ENCODE results near the gene DHH. TPM values are rescaled to one million over a fixed set of nuclear protein-coding genes. Genes with fewer than 3 reads are reported as not detected.
"Not testable (repeated sequence)": the region's sequence is repeated elsewhere in the genome, so short reads cannot be mapped to it uniquely, and the experiment has no call there.

The DHH gene
- total RNA-seq, 1 donor from 2014 or later = 0.10 TPM

DNA sequence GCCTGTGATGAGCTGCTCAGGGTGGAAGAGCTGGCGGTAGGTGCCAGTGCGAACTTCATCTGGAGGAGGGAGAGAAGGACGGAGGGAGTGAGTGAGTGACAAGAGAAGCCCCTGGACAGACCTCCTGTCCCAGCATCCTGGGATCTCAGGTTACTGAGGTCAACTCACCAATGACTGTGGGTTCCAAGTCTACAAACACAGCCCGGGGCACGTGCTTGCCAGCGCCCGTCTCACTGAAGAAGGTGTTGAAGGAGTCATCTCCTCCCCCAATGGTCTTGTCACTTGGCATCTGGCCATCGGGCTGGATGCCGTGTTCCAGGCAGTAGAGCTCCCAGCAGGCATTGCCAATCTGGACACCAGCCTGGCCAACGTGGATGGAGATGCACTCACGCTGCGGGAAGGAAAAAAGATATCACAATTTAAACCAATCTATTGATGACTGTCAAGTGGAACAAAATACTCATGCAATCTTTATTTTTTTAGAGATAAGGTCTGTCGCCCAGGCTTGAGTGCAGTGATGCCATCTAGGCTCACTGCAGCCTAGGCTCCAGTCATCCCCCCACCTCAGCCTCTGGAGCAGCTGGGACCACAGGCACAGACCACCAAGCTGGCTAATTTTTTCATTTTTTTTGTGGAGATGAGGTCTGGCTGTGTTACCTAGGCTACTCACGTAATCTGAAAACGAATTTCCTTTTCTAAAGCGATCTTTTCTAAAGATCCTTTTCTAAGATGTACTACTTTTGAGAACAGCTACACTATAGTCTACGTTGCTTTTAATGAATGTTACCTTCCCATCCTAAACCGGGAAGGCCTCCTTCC is 34.9 kb upstream of the DHH start:
- DNase-seq (ENCODE audit: low spot score) = no peak
- Mint-ChIP-seq H3K36me3 (ENCODE audit: low read depth) (peaks cover 45% of the 10 kb centered on the region), H3K27me3 (ENCODE audit: insufficient read depth) (no peaks in the 10 kb centered on the region), H3K27ac (peak overlapping the region; percentile 93), H3K4me1 (ENCODE audit: low read depth) (peaks cover 59% of the 10 kb centered on the region), H3K9me3 (no peaks in the 10 kb centered on the region), H3K4me3 (peak overlapping the region; percentile 98)
- intact Hi-C loops (cut with micrococcal nuclease) = loop anchor here (1.0 to 5.0 kb wide), 9 partner anchors 19 to 438 kb away; partner anchors contain the start of genes LMBR1L, MCRS1, PRKAG1 and TUBA1C

GRCh38 chr12:49127971-49128370 is 33.4 kb upstream of the DHH start:
- H3K9me3 Mint-ChIP-seq; DNase-seq (ENCODE audit: low spot score); H3K27me3 Mint-ChIP-seq (ENCODE audit: insufficient read depth); H3K27ac Mint-ChIP-seq; intact Hi-C loops (cut with micrococcal nuclease): not testable (repeated sequence)
- Mint-ChIP-seq H3K4me1 (ENCODE audit: low read depth) (peaks cover 48% of the 10 kb centered on the region), H3K36me3 (ENCODE audit: low read depth) (peaks cover 43% of the 10 kb centered on the region), H3K4me3 (peak overlapping the region; percentile 34)

DNA sequence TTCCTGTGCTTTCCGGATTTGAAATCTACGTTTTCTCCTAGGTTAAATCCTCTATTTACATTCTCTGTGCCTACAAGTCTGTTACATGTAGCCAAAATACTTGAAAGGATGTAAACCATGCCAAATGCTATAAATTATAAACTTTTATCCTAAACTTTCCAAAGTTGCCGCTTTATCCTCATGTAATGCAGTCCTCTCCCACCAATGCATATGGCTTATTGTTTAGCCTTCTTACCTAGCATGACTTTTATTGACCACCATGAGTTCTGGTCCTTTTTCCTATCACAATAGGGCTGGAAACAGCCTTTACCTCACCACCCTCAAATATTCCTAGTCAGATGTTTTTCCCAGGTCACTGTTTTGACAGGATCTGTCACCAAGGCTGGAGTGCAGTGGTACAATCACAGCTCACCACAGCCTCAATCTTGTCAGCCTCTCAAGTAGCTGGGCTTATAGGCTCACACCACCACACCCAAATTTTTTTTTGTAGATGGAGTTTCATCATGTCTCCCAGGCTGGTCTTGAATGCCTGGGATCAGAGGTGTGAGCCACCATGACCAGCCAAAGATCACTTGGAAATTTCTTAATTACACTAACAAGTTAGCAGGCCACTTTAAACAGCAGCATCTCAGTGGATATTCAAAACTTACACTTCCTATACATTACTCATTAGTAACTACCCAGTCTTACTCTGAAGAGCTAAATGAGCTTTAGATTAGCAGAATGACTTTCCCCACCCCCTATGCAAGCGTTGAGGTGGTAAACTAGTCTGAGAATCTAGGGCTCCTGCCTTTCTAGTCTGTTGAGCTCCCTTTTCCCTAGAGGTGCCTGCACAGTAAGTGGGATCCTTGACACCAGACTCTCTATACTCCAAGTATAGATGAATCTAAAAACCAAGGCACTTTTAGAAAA is 32.5 kb upstream of the DHH start:
- H3K4me1 Mint-ChIP-seq (ENCODE audit: low read depth) = peaks cover 39% of the 10 kb centered on the region
- intact Hi-C loops (cut with micrococcal nuclease) = no loop called here
- peaks cover 43% of the 10 kb centered on the region for H3K36me3 Mint-ChIP-seq (ENCODE audit: low read depth)
- no peaks in the 10 kb centered on the region for H3K27me3 Mint-ChIP-seq (ENCODE audit: insufficient read depth)
- no peaks in the 10 kb centered on the region for H3K9me3 Mint-ChIP-seq
- no peak for DNase-seq (ENCODE audit: low spot score)
- H3K27ac Mint-ChIP-seq = no peak overlapping the region
- peak overlapping the region; percentile 34 for H3K4me3 Mint-ChIP-seq

- no peak for DNase-seq (ENCODE audit: low spot score)
- Mint-ChIP-seq H3K4me1 (ENCODE audit: low read depth) (no peaks in the 10 kb centered on the region), H3K9me3 (no peaks in the 10 kb centered on the region), H3K36me3 (ENCODE audit: low read depth) (peaks cover 4% of the 10 kb centered on the region), H3K27ac (no peak overlapping the region), H3K4me3 (no peak overlapping the region), H3K27me3 (ENCODE audit: insufficient read depth) (no peaks in the 10 kb centered on the region)
- intact Hi-C loops (cut with micrococcal nuclease) = no loop called here
Observed at GRCh38 chr12:49121047-49121696, 26.6 kb upstream of the DHH start.

DNA sequence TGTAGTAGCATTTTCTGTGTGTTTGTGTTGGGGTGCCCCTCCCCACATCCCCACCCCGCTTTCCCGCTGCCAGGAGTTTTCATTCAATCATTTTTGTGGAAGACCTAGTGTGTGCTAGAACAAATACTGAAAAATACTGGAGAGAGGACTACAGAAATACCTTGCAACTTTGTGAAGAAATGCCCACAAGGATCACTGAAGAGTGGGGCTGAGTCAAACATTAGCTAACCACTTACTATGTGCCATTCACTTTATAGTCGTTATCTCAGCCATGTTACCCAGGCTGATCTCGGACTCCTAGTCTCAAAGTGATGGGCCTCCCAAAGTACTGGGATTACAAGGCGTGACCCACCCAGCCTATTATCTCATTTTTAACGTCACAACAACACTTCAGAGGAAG is 16.6 kb upstream of the DHH start:
- intact Hi-C loops (cut with micrococcal nuclease) = no loop called here
- Mint-ChIP-seq H3K9me3 (no peaks in the 10 kb centered on the region), H3K27me3 (ENCODE audit: insufficient read depth) (no peaks in the 10 kb centered on the region), H3K4me1 (ENCODE audit: low read depth) (peaks cover 37% of the 10 kb centered on the region), H3K27ac (peak overlapping the region; percentile 92), H3K4me3 (peak overlapping the region; percentile 93), H3K36me3 (ENCODE audit: low read depth) (peaks cover 2% of the 10 kb centered on the region)
- DNase-seq (ENCODE audit: low spot score) = no peak

GRCh38 chr12:49110464-49111155 is 16.0 kb upstream of the DHH start, which contains the start of gene LMBR1L:
LMBR1L (minus strand) TSS chr12:49110847; CDS start chr12:49110555, 292 bp downstream.
- intact Hi-C loops (cut with micrococcal nuclease) = loop anchor here (1.0 kb wide), 8 partner anchors 12 to 125 kb away; partner anchors contain the start of genes KMT2D, PRKAG1 and TUBA1A

DNA sequence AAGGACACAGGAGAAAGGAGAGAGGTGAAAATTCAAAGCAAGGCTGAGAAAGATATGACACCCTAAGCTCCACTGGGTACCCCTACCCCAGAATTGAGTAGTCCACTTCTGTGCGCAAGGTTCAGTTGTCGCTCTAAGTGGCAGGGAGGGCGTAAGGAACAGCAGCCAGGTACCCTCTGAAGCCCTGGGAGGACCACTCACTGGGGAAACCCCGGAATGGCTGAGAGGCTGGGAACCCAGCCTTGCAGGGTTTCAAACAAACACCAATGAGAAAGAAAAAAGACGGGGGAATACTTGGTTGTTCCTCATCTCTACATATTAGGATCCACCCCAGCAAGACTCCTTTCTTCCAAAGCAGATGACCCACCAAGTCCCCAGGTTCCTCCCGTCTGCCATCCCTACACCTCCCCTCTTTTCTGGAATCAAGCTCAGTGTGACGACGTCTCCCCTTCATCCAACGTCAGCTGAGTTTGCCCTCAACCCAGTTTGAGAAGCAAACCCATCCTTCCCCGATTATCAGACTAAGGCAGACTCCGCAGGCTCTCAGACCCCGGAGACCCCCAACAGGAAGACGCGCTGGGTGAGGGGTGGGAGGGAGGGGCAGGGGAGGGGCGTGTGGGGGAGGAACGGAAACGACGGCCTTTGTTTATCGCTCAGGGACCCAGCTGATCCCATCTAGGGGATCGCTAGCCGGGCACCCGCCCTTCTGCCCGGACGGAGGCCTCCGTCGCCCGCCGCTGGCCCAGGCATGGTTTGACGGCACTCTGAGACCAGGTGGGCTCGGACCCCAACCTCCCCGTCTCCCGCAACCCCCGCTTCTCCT is 15.3 kb upstream of the DHH start:
- Mint-ChIP-seq H3K4me3 (peak overlapping the region; percentile 93), H3K27me3 (ENCODE audit: insufficient read depth) (no peaks in the 10 kb centered on the region), H3K36me3 (ENCODE audit: low read depth) (peaks cover 4% of the 10 kb centered on the region), H3K9me3 (no peaks in the 10 kb centered on the region), H3K27ac (peak overlapping the region; percentile 92), H3K4me1 (ENCODE audit: low read depth) (peaks cover 37% of the 10 kb centered on the region)
- no peak for DNase-seq (ENCODE audit: low spot score)
- intact Hi-C loops (cut with micrococcal nuclease) = loop anchor here (1.0 kb wide), 8 partner anchors 12 to 125 kb away; partner anchors contain the start of genes KMT2D, PRKAG1 and TUBA1A

More at GRCh38 chr12:49110464-49111155, 16.0 kb upstream of the DHH start, which contains the start of gene LMBR1L:
- H3K36me3 Mint-ChIP-seq (ENCODE audit: low read depth) = peaks cover 4% of the 10 kb centered on the region
- H3K9me3 Mint-ChIP-seq = no peaks in the 10 kb centered on the region
- H3K27ac Mint-ChIP-seq = peak within 1 kb of the TSS; percentile 92
- no peaks in the 10 kb centered on the region for H3K27me3 Mint-ChIP-seq (ENCODE audit: insufficient read depth)
- peak within 1 kb of the TSS; percentile 93 for H3K4me3 Mint-ChIP-seq
- peaks cover 37% of the 10 kb centered on the region for H3K4me1 Mint-ChIP-seq (ENCODE audit: low read depth)
- DNase-seq (ENCODE audit: low spot score) = peak; percentile 93

GRCh38 chr12:49108958-49109404 is 14.4 kb upstream of the DHH start:
- Mint-ChIP-seq H3K4me1 (ENCODE audit: low read depth) (peaks cover 37% of the 10 kb centered on the region), H3K27me3 (ENCODE audit: insufficient read depth) (no peaks in the 10 kb centered on the region), H3K27ac (peak overlapping the region; percentile 84), H3K36me3 (ENCODE audit: low read depth) (peaks cover 6% of the 10 kb centered on the region), H3K4me3 (peak overlapping the region; percentile 93), H3K9me3 (no peaks in the 10 kb centered on the region)
- intact Hi-C loops (cut with micrococcal nuclease) = no loop called here
- no peak for DNase-seq (ENCODE audit: low spot score)

DNA sequence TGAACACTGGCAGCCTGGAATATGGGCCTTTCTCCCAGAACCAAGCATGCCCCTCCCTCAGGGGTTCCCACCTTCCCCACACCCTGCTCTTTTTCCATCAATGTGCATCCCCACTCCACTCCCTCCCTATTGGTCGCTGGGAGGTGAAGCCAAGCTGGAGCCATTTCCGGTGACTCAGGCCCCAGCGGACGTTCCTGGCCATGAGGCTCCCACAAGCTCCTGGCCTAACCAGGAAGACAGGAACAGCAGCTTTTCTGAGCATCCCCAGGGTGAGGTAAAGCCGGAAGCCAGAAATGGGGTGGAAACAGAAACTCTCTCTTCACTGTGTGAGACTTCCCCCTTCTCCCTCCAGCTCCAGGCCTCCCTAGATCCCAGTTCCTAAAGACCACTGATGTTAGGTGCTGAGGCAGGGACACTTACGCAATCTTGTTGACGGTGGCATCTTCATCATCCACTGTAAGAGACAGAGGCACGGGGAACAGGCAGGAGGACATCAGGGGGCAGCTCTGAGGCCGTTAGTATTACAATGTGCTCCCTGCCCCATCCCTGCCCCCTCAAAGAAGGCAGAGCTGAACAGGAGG is 11.0 kb upstream of the DHH start:
- H3K27me3 Mint-ChIP-seq (ENCODE audit: insufficient read depth) = no peaks in the 10 kb centered on the region
- H3K9me3 Mint-ChIP-seq = no peaks in the 10 kb centered on the region
- no peak for DNase-seq (ENCODE audit: low spot score)
- no peak overlapping the region for H3K27ac Mint-ChIP-seq
- peaks cover 29% of the 10 kb centered on the region for H3K4me1 Mint-ChIP-seq (ENCODE audit: low read depth)
- H3K36me3 Mint-ChIP-seq (ENCODE audit: low read depth) = peaks cover 22% of the 10 kb centered on the region
- intact Hi-C loops (cut with micrococcal nuclease) = no loop called here
- no peak overlapping the region for H3K4me3 Mint-ChIP-seq

DNA sequence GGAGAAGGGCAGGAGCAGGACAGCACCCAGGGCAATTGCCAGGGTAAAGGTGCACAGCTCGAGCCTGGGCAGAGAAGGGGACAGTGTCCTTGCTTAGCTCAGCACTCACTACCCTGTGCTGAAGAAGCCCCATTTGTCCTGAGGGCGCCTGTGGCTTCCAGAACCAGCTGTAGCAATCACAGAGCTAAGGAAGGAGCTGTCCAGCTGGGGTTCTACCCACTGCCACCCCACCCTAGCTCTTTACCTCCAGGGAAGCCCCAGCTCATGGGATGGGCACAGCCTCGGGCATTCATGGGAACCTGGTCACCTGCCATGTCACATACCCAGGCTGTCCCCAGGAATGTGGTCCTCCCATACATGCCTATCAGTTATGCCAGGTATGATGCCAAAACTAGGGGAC is 10.2 kb upstream of the DHH start:
- Mint-ChIP-seq H3K4me3 (no peak overlapping the region), H3K9me3 (no peaks in the 10 kb centered on the region), H3K4me1 (ENCODE audit: low read depth) (peaks cover 23% of the 10 kb centered on the region), H3K27ac (no peak overlapping the region), H3K36me3 (ENCODE audit: low read depth) (peaks cover 29% of the 10 kb centered on the region), H3K27me3 (ENCODE audit: insufficient read depth) (no peaks in the 10 kb centered on the region)
- DNase-seq (ENCODE audit: low spot score) = no peak
- intact Hi-C loops (cut with micrococcal nuclease) = no loop called here

DNA sequence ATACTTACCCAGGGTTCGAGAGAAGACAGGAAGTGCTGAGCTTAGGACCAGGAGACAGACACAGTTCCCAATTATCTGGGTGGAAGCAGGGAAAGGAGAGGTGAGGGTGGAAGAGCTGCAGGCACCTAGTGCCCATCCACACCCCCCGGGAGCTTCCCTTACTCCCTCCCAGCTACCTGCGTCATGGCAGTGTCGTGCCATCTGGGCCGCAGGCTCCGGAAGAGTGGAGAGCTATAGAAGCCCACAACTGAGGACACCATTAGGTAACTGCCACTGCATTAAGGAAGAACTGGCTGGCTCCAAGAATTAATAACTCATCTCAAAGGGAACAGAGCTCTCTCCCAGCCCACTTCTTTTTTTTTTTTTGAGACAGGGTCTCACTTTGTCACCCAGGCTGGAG is 5.8 kb upstream of the DHH start:
- H3K4me1 Mint-ChIP-seq (ENCODE audit: low read depth) = peaks cover 1% of the 10 kb centered on the region
- H3K27ac Mint-ChIP-seq = no peak overlapping the region
- no peak for DNase-seq (ENCODE audit: low spot score)
- H3K9me3 Mint-ChIP-seq = no peaks in the 10 kb centered on the region
- peaks cover 2% of the 10 kb centered on the region for H3K27me3 Mint-ChIP-seq (ENCODE audit: insufficient read depth)
- intact Hi-C loops (cut with micrococcal nuclease) = no loop called here
- no peak overlapping the region for H3K4me3 Mint-ChIP-seq
- peaks cover 48% of the 10 kb centered on the region for H3K36me3 Mint-ChIP-seq (ENCODE audit: low read depth)

Measured in activated T-helper 1 cell treated with anti-CD3 and anti-CD28 coated beads, Interleukin-12 subunit alpha, Interleukin-12 subunit beta, Interleukin-2, Interleukin-4 antibody, amounts not matched to agents 30 ng/mL and 10 ng/mL and 1 ng/mL, durations not matched to agents 14 hours and 24 hours and 36 hours (primary cell).